NCI-H82 treated with DMSO at 0.1 percent for 48 hours (cell line): ENCODE measurements around the gene TMEM144.
A peak's percentile ranks its signal among the peaks of the same experiment; 100 is the strongest.

Experiments used
- DNase-seq: peaks from one replicate; lab custom pipeline; 2025; ENCODE audit not compliant: unreplicated experiment; lab: John Stamatoyannopoulos, UW

TMEM144 gene

DNA sequence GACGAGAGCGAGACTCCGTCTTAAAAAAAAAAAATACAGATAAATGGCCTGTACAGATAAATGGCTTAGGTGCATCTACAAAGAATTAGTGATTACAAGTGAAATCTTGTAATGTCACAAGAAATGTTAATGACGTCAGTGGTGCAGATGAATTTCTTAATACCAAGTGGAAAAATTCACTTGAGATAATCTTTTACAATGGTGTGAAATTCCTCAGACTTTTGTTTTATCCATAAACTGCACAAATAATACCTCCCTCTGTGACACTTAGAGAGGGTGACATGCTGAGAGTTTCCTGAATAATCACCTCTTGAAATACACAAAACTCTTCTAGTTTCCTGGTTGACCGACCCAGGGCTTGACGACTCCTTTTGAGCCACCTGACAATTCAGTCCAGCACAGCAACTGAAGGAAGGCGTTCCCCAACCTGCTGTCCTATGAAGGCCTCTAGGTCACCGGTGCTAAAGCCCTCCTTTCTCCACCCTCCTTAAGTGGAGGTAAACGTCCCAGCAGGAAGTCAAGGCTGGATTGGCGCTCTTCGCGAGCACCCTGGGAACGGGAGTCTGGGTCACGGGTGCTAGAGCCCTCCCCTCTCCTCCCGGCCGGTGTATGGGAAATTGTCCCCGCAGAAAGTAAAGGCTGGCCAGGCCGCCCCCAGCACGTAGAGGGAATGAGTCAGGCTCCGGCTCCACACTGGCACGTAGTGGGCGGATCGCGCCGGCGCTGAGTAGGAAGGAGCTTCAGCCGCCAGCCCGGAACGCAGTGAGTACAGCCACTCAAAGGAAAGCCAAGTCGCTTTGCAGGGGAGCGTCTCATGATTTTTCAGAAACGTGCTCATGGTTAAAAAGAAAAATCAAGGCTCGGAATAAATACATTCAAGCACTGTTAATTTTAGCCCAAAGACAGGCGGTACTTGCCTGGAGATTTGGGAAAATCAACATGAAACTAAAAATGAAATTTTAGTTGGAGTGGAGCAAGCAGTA, at the start of gene TMEM144:
TSS of gene TMEM144 (plus strand) at position 662 of the 983 bp plus-strand sequence. CDS start 2,182 bp downstream, outside the sequence.
- DNase-seq: no peak

DNA sequence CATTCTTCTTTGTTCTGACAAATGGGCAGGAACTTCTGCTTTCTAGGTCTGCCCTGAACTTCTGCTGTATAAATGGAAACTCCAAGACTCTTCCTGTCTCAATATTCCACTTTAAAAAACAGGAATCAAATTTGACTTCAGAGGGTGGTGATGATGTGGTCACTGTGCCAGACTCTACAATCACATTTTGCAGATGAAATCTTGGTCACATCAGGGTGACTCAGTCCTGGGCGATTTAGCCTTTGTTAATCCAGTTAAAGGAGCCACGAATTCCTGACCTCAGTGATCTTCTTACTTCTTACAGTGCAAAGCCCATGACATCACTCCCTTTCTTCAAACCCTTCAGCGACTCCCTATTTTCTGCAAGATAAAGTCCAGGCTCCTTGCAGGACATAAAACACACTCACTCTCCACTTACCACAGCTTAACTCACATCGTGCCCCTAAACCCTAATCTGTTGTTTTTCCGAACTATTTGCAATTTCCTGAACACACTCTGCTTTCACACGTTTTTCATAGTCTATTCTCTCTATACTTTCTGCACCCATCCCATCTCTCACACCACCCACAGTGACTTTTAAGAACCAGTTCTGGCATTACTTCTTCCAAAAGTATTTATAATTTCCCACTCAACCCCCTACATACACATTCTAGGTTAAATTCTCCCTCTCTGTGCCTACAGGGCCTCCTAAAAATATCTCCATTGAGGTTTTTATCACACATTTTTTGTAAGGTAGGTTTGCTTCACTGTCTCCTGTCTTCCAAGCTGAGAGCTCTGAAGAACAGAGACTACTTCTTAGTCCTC, 48.5 kb upstream of the TMEM144 start:
- DNase-seq: no peak

DNA sequence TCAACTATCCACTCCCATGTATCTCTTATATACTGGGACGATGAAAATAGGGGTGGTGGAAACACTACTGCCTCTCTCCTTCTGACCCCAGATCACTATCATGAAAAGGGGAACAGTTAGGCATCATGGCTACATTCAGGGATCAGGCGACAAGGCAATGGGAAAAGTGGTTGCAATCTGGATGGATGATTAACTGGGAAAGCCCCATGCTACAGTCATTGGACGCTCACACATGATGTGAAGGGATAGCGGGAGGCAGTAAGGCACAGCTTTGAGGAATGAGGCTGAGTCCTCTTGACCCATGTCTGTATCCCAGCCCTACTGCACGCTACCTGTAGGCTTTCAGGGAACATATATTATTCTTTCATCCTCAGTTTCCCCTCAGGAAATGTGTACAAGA, 47.7 kb upstream of the TMEM144 start:
- no peak for DNase-seq

DNA sequence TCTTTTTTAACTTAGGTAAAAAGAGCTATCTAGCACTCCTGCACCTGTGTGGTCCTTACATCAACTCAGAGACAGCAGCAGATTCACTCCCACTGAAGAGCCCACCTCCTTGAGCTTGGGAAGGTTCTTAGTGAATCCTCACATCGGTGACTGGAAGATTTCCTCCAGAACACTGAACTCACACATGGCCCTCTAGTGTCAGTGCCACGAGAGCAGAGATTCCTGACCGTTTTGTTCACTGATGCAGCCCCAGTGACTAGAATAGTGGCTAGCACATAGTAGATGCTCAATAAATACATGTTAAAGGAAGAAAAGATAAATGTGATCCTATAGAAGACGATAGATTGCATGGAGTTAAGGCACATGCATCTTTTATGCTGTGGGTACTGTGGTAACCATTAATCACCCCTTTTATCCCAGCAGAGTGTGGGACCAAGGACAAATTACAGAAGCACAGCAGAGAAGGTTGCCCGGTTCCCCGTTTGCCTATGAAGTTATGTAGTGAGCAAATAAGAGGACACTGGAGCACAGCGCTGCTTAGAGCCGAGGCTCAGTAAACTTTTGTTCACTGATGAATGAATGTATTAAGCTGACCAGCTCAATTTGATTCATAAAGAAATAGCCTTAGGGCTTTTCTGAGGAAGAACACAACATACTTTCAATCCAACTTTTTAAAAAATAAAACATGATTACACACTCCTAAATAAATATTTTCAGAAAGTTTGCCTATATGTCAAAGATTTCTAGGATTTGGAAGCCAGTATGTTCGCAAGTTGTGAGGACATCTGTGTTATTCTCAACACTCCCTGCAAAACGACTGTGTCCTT, 46.1 kb upstream of the TMEM144 start:
- DNase-seq: no peak

DNA sequence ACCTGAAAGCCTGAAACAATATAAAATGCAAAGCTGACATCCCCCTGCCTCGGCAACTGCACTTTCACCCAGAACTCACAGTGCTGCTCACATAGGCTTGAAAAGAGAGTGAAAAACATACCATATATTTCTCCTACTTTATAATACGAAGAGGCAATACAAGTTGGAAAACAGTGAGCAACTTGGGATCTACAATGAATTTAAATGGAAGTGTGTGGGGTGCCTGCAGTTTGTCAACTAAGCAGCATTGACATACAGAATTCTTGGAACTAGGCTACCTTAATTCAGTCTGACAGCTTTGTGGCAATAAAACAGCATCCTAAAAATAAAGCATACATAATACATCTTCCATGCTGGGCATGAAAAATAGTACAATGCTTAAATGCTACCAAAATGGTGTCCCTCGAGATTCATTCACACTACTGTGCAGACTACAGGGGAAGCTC, 45.5 kb upstream of the TMEM144 start:
- DNase-seq: no peak

DNA sequence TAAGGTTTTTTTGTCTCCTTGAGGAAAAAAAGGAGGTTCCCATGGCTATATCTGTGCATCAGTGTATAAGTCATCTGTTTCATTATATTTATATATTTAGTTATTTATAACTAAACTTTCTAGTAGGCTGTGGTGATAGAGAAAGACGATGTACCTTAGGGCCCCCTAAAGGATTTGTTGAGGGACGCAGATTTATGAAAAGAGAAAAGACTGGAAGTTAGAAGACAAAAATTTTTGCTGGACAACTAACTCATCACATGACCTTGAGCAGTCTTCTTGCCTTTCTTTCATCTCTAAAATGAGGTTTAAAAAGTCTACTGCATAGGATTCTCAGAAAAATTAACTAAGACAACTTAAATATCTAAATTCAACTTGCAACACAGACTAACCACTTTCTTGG, 43.6 kb upstream of the TMEM144 start:
- DNase-seq: no peak

DNA sequence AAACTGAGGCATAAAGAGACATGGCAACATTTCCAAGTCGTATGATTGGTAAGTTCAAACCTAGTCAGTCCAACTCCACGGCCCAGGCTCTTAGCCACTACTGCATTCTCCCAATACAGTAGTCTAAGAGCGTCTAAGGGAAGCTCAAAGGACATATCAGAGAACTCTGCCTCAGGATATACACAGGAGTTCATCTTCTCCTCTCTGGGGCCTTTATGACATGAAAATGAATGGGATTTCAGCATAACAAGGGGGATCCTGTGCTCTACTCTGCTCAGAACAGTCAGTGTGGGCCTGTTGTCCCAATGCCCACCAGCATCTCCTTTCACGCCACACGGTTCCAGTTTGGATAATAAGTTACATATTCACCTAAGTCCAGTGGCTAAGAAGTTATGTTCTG, 41.7 kb upstream of the TMEM144 start:
- DNase-seq: no peak

DNA sequence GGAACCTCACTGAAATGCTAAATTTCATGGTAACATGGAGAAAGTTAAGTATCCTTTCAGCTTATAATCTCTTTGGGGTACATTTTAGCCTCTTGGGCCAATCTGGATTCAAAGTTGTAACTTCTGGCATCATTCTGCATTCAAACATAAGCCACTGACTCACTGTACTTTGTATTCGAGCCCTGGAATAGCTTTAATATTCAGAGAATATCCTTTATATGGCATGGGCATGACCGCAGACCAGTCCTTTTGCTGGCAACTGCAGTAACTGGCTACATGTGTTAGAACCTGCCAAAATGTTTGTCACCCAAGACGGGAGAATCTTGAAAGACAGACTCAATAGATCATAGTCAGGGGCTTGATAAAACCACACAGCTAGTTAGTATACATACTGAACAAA, 40.8 kb upstream of the TMEM144 start:
- no peak for DNase-seq

DNA sequence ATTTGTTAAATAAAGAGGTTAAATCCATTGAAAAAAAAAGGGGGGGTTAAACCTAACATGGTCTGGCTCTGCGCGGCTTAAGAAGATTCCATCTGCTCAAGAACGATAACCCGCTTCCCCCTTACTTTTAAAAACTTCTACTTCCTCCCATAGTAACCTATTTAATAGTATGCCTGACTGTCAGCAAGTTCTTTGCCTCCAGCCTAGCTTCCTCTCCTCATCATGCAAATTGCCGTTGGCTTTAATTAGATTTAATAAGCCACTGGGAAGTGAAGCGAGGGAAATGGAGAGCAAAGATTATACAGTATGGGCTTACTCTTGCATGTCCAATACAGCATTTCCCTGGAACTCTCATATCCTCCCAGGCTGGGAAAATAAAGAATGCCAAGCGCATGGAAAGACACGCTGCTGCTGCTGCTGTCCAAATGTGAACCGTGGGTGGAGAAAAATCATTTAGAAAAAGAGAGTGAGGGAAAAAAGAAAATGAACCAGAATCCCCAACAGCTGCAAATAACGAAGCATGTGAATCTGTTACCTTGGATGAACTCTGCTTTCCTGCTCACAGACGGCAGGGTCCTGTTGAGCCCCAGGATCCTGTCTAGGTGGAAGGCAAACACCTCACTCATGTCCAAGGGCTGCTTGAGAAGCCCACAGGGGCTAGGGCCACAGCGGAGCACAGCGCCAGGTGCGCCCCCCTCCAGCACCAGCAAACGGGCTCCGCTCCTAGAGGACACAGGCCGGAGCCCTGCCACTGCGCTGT, 40.2 kb upstream of the TMEM144 start:
- peak; percentile 42 for DNase-seq

DNA sequence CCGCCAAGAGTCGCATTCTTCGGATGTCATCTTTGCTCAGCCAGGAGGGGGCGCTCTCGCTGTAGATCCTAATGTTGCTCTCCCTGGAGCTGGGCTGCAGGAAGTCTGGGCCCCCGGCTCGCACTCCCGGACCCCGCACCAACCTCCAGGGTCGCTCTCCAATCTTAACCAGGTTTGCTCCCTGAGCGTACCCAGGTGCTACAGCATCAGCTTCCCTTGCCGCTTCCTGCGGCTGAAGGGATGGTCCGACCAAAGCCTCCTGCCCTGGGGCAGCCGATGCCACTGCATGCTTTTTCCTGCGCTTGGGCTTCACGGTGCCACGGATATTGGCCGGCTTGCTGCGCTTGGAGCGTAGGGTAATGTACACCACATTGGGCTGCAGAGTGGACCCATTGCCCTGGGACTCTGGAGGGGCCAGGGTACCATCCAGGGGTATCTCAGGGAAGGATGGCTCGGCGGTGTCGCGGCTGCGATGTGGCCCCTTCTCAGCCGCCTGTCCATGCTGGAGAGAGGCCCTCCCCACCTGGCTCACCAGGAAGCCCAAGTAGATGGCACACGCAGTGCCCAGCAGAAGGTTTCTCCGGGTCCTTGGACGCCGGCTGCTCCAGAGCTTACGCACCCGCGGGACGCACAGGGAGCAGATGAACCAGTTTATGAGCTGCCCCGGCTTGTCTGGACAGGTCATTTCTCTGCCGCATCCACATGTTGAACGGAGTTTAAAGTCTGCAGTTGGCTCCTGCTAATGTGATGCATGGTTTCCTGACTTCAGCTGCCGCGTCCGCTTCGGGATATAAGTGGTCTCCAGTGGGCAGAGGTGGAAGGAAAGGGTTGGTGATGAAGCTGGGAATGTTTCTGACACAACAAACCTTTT, 39.4 kb upstream of the TMEM144 start:
- DNase-seq: no peak

DNA sequence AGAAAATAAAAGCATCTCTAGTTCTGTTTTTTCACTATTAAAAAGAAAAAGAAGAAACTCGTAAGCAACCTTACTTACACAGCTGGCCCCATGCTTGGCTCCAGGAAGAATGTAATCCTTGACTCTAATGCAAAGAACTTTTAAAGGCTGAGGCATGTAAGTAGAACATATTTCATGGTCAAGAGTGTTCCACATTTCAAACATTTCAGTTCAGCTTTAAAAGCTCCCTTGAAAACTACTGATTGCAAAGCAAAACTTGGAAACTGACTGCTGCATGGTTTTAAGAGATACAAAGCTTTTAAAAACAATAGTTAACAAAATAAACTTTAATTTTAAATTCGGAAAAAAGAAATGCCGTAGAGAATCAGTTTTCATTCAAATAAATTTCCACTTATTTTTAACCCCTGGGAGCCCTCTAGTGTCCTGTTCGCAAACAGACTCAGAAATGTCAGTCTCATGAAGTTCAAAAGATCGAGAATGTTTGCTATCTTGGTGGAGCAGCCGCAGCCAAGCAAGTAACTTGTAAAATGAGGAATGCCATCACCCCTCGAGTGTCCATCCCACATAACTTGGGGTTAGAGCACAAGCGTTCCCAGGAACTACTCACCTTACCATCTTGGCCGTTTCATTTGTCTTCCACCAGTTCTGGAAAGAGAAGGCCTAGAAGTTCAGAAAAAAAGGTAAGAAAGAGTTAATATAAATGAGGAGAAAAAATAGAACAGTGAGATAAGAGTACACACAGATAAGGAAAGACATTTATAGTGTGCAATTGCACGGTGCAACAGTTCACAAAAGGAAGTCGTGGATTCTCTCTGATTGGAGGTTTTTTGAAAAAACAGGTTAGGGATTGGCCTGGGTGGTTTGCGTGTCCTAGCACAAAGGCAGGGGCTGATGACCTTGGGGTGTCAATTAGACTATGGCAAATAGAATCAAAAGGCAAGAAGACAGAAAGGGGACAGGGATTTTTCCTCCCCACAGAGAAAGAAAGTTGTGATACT, 37.7 kb upstream of the TMEM144 start, which contains the start of gene GASK1B:
TSS of gene GASK1B (minus strand) at position 765 of the 998 bp plus-strand sequence. CDS start 1,650 bp downstream, outside the sequence.
- DNase-seq: peak; percentile 9

DNA sequence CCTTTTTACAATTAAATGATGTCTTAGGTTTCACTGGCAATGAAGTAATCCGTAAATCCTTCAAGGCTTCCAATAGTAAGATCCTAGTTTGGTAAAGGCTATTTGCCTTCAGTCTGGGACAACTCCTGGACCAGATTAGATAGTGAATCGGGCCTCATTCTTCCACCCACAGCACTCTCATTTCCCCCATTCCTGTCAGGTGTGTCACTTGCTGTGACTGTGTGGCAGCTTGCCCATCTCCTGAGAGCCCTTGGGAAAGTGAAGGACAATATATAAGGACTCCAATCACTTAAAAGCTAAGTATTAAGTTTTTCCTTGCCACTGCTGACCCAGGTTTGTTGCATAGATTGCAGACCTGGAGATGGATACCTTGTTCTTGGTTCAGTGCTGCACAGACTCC, 34.2 kb upstream of the TMEM144 start:
- DNase-seq: no peak

DNA sequence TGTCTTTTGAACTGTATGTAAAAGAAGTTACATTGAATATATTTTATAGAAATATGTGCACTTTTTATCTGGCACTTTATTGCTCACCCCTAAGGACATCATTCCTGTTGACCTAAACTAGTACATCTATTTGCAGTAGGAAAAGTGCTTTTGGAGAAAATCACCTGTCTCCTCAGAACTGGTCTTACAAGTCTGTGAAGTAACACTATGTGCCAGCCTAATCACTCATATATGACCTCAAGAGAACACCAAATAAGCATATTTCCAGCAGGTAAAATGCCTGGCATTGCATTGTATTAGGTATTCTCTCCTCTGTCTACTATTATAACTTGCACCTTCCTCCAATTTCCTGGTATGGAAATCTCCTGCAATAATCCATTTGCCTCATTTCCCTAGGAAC, 33.5 kb upstream of the TMEM144 start:
- DNase-seq: no peak

DNA sequence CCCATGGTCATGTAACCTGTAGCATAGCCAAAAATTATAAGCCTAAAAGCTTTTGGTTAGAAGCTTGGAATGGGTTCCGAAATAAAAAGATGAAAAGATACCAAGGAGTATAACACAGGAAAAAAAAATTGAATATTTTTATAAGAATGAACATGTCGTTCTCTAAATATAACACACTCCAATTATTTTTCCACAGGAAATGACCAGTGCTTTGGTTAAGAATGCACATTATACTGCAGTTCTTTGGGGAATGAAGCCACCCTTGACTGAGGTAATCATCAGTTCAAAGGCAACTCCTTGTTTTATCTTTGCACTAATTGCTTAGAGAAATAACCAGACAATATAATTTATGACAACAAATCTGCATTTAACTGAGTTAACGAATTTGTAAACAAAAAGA, 30.8 kb upstream of the TMEM144 start:
- DNase-seq: no peak

DNA sequence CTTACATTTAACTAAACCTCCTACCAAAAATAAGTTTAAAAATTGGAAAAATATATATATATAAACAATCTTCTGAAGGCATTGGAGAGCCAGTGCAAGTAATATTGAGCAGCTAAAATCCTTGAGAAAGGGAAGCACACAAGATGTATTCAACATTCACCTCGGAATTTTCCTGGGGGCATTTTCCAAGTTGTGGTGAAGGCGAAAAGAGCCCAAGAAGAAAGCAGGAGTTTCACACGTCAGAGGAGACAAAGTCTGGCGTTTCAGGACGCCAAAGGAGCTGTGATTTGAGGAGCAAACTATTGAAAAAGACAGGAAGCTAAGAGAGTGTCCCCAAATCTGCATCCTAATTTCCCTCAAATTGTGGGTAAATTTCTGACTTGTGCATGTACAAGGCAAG, 28.4 kb upstream of the TMEM144 start:
- DNase-seq: no peak

DNA sequence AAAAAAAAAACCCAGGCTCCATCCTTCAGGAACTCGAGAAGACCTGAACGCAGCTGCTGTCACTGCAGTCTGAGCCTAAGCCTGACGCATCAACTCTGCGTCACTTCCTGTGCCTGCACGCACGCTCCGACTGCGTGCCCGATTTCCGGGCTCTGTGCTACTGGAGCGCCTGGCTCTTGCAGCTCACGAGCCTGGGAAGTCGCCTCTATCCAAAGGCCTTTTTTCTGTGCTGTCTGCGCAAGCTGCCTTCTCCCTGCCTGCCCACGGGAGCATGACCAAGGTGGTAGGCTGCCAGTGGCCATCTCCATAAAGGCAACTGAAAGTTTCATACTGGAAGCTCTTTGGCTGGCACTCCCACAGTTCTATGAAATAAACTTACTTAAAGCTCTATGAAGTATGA, 27.6 kb upstream of the TMEM144 start:
- no peak for DNase-seq

DNA sequence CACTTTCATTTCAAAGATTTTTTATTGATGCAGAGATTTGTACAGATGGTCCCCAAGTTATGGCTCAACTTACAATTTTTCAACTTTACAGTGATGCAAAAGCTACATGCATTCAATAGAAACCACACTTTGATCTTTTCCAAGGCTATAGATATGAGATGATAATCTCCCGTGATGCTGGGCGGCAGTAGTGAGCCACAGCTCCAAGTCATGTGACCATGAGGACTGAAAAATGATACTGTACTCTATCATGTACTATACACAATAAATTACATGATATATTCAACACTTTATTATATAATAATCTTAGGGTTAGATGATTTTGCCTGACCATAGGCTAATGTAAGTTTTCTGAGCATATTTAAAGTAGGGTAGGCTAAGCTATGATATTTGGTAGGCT, 23.5 kb upstream of the TMEM144 start:
- DNase-seq: no peak

DNA sequence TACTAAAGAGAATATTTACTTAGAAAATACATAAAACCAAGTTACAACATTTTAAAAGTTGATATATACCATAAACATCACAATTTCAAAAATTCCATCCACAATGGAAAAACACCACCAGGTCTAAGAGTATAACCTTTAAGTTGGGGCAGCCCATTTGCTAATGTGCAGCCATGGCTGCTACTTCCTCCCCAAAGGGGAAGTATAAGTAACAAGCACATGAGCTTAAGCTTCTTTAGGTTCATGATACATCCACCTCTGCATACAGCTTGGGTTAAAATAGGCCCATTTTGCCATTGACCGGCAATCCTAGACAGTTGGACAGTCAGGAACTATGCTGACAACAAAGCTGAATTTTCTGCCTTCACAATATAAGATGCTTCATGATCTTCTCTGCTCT, 20.9 kb upstream of the TMEM144 start:
- DNase-seq: no peak
